Upper lobe of left lung (tissue), 6 donors: ENCODE results near the gene SLC2A14. TPM values are rescaled to one million over a fixed set of nuclear protein-coding genes. Genes with fewer than 3 reads are reported as not detected.
"Not testable (repeated sequence)": the region's sequence is repeated elsewhere in the genome, so short reads cannot be mapped to it uniquely, and the experiment has no call there.

Experiments used
- ATAC-seq, 2 donors: fragments of 200-7000 bp; cut with Tn5 transposase; one replicate each; pipeline ENCODE4 v1.9.1; 2022; ENCODE audit warnings: mild to moderate bottlenecking in 2 of 2, moderate library complexity in 2 of 2; ENCODE audit not compliant: low FRiP score in 2 of 2
- DNase-seq, 2 donors: peaks; one replicate each; pipeline ENCODE4 v3.0.0-alpha.2; 2019 to 2020
- H3K27ac ChIP-seq, 4 donors: fragments of 200-600 bp; sonication (generic); one replicate each; pipeline ENCODE4 v1.5.1; 2016 to 2019
- H3K27me3 ChIP-seq, 4 donors: fragments of 200-600 bp; sonication (generic); one replicate each; pipeline ENCODE4 v1.5.1; 2017 to 2019
- H3K36me3 ChIP-seq, 4 donors: fragments of 200-600 bp; sonication (generic); one replicate each; pipeline ENCODE4 v1.5.1; 2016 to 2019
- H3K4me1 ChIP-seq, 4 donors: fragments of 200-600 bp; sonication (generic); one replicate each; pipeline ENCODE4 v1.5.1; 2018 to 2019
- H3K4me3 ChIP-seq, 4 donors: fragments of 200-600 bp; sonication (generic); one replicate each; pipeline ENCODE4 v1.5.1; 2017 to 2019; ENCODE audit warnings: mild to moderate bottlenecking in 2 of 4, moderate library complexity in 1 of 4
- H3K9me3 ChIP-seq, 4 donors: fragments of 200-600 bp; sonication (generic); one replicate each; pipeline ENCODE4 v1.5.1; 2018 to 2019
- EP300 ChIP-seq, 4 donors: sonication (generic); formaldehyde crosslinking; IDR thresholded peaks; one replicate each; pipeline ENCODE4 v1.5.1; 2017; ENCODE audit warnings: antibody characterized with exemption in 4 of 4, control low read depth in 2 of 4
- POLR2A ChIP-seq, 4 donors: fragments of 450-650 bp; IDR thresholded peaks; one replicate each; pipeline ENCODE4 v1.5.1; 2016 to 2017; ENCODE audit warnings: antibody characterized with exemption in 4 of 4, mild to moderate bottlenecking in 2 of 4
- POLR2AphosphoS5 ChIP-seq, 2 donors: sonication (generic); formaldehyde crosslinking; IDR thresholded peaks; one replicate each; pipeline ENCODE4 v1.5.1; 2017; ENCODE audit warnings: antibody characterized with exemption in 2 of 2
- WGBS, 2 donors: methylation state at CpG; one replicate each; pipeline ENCODE4 v1.1.5; 2017 to 2018; 5-methylcytosine and 5-hydroxymethylcytosine counted together
- total RNA-seq, 6 donors: library from RNA; depleted of rRNA in 4 of 6; stranded (reverse); fragments of >200 nt in 4 of 6; gene quantifications; one replicate each; pipeline versions ENCODE4 v1.1.0 to v1.2.1, GENCODE V29; 2016 to 2021
- TF ChIP-seq, protein P1 (sequence below), 6 experiments: fragments of 450-650 bp in 4 of 6; fragments of 200-600 bp in 2 of 6; sonication (generic) in 2 of 6; IDR thresholded peaks; one replicate each; pipeline ENCODE4 v1.5.1; 2016 to 2019; ENCODE audit warnings: antibody characterized with exemption in 6 of 6
- donor health status: DM: no; HTN: no; CAD: no; lungs with moderate emphysema.
- donor health status: DM: no; HTN: yes; CAD: no; lungs with severe emphysema.

The SLC2A14 gene
- total RNA-seq, 6 donors from 2014 or later = 0.17 to 3.2 TPM; not detected in 4

GRCh38 chr12:7832059-7832696 lies 40.5 kb downstream of the SLC2A14 start:
- DNase-seq (peak in 1 of 2 donors; percentile 68), ATAC-seq (peak; percentile 67 to 78)
- WGBS, 2 donors = 60 to 61% methylated on average over 5 to 6 of the region's 6 CpGs

DNA sequence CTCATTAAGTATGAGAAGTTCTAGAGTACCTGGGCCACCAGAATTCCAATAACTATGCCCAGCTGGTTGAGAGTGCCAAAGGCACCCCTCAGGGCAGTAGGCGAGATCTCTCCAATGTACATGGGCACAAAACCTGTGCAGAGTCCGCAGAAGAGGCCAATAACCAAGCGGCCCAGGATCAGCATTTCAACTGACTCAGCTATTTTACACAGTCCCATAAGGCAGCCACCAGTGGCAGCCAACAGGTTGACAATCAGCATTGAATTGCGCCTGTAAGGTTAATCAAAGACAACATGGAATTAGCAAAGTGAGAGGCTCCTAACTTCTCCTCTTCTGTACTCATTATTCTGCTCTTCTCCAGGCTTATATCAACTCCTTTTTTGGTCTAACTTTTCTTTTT lies 43.0 kb downstream of the SLC2A14 start:
- H3K4me1 ChIP-seq, ATAC-seq, H3K9me3 ChIP-seq, H3K36me3 ChIP-seq, H3K27ac ChIP-seq, H3K4me3 ChIP-seq, H3K27me3 ChIP-seq, DNase-seq: not testable (repeated sequence)
- 92 to 99% methylated on average over 4 of the region's 4 CpGs for WGBS, 2 donors

More at GRCh38 chr12:7832059-7832696, 40.5 kb downstream of the SLC2A14 start:
- H3K27ac ChIP-seq = no peak overlapping the region
- TF ChIP-seq, protein P1, sequence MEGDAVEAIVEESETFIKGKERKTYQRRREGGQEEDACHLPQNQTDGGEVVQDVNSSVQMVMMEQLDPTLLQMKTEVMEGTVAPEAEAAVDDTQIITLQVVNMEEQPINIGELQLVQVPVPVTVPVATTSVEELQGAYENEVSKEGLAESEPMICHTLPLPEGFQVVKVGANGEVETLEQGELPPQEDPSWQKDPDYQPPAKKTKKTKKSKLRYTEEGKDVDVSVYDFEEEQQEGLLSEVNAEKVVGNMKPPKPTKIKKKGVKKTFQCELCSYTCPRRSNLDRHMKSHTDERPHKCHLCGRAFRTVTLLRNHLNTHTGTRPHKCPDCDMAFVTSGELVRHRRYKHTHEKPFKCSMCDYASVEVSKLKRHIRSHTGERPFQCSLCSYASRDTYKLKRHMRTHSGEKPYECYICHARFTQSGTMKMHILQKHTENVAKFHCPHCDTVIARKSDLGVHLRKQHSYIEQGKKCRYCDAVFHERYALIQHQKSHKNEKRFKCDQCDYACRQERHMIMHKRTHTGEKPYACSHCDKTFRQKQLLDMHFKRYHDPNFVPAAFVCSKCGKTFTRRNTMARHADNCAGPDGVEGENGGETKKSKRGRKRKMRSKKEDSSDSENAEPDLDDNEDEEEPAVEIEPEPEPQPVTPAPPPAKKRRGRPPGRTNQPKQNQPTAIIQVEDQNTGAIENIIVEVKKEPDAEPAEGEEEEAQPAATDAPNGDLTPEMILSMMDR (IDR thresholded peaks at IDR 0.05) = peak in 5 of 6 experiments; percentile 10 to 45 (median 25)
- no peak for TF ChIP-seq POLR2A (IDR thresholded peaks at IDR 0.05)
- no peaks in the 10 kb centered on the region for H3K36me3 ChIP-seq
- no peaks in the 10 kb centered on the region for H3K27me3 ChIP-seq
- no peaks in the 10 kb centered on the region for H3K9me3 ChIP-seq
- H3K4me1 ChIP-seq = no peaks in the 10 kb centered on the region
- no peak overlapping the region for H3K4me3 ChIP-seq

DNA sequence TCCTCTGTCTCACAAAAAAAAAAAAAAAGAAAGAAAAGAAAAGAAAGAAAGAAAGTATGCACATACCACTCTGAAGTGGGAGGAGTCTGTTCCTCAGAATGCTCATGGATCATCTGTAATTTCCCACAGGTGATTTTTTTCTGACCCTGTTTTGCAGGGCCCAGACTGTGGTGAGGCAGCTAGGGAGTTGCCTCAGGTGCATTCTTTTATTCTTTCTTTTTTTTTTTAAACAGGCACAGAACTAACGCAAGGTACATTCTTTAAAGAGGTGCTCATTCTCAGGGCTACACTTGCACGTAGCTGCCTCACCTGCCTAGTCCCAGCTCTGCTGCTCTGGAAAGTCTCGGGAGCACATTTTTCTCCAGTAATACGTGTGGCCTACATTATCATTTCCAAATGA lies 47.0 kb downstream of the SLC2A14 start:
- not testable (repeated sequence) for DNase-seq, H3K4me3 ChIP-seq, H3K36me3 ChIP-seq, H3K27ac ChIP-seq, H3K9me3 ChIP-seq, H3K4me1 ChIP-seq, H3K27me3 ChIP-seq
- peak in 1 of 2 donors; percentile 43 for ATAC-seq
- 61 to 72% methylated on average over 4 of the region's 4 CpGs for WGBS, 2 donors

DNA sequence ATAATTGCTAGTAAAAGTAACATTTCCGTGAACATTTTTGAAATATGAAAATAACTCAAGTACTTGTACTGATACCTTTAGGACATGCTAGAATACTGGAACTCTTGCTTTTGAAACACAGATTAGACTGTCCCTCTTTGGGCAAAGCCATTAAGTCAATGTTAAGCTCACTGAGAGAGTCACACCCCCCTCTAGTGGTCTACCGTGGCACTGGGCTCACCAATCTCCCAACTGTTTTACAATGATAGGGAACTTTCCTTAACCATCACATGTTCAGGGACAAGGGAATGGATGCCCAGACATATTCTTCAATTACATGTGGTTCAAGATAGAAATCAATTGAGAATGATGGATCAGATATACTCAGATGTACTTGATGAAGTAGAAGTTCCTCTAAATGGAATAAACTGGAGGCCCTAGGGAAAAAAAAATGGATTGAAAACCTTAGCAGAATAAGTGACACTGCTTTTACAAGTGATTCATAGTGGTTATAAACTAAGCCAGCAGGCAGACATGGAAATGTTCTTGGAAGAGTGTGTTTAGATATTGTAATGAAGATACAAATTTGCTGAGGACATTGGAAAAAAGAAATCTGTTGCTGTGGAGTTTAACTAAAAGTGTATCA lies 65.7 kb downstream of the SLC2A14 start:
- peak in 1 of 2 donors; percentile 62 for DNase-seq
- Histone ChIP-seq H3K36me3 (no peaks in the 10 kb centered on the region), H3K27me3 (no peaks in the 10 kb centered on the region), H3K27ac (no peak overlapping the region), H3K9me3 (no peaks in the 10 kb centered on the region), H3K4me1 (no peaks in the 10 kb centered on the region), H3K4me3 (no peak overlapping the region)
- no peak for TF ChIP-seq POLR2AphosphoS5 (IDR thresholded peaks at IDR 0.05)
- TF ChIP-seq, protein P1 (IDR thresholded peaks at IDR 0.05) = peak; percentile 43 to 81 (median 66)
- ATAC-seq = peak; percentile 70 to 92
- 0 to 3% methylated on average over 2 of the region's 2 CpGs for WGBS, 2 donors

DNA sequence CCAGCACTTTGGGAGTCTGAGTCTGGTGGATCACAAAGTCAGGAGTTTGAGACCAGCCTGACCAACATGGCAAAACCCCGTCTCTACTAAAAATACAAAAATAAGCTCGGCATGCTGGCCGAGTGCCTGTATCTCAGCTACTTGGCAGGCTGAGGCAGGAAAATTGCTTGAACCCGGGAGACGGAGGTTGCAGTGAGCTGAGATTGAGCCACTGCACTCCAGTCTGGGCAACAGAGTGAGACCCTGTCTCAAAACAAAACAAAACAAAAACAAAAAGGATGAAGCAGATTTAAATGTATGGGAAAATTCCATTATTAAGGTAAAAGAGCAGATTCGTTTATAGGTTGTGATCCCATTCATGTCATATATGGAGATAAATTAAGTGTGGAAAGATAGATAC lies 66.4 kb downstream of the SLC2A14 start:
- not testable (repeated sequence) for DNase-seq, H3K36me3 ChIP-seq
- WGBS, 2 donors = 67 to 70% methylated on average over 6 of the region's 6 CpGs

DNA sequence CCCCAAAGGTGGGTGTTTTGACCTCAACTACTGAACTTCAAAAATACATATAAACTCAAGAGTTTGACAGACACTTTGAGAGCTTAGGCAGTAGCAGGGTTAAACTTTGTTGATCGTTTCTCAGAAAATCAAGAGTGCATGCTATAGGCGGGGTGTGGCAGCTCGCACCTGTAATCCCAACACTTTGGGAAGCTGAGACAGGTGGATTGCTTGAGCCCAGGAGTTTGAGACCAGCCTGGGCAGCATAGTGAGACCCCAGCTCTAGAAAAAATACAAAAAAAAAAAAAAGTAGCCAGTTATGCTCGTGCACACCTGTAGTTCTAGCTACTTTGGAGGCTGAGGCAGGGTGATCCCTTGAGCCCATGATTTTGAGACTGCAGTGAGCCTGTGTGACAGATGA lies 71.3 kb downstream of the SLC2A14 start:
- WGBS, 2 donors = 51 to 66% methylated on average over 4 of the region's 4 CpGs
- Histone ChIP-seq H3K4me3 (no peak overlapping the region), H3K27me3 (no peaks in the 10 kb centered on the region), H3K36me3 (no peaks in the 10 kb centered on the region), H3K9me3 (no peaks in the 10 kb centered on the region), H3K27ac (no peak overlapping the region), H3K4me1 (no peaks in the 10 kb centered on the region)
- ATAC-seq = no peak
- no peak for DNase-seq
- TF ChIP-seq POLR2AphosphoS5 (IDR thresholded peaks at IDR 0.05) (no peak), EP300 (IDR thresholded peaks at IDR 0.05) (no peak), POLR2A (IDR thresholded peaks at IDR 0.05) (no peak)
- TF ChIP-seq, protein P1 (IDR thresholded peaks at IDR 0.05) = no peak

More for the DNA sequence above, 66.4 kb downstream of the SLC2A14 start:
- not testable (repeated sequence) for ATAC-seq, H3K27me3 ChIP-seq, H3K4me3 ChIP-seq, H3K27ac ChIP-seq, H3K9me3 ChIP-seq, H3K4me1 ChIP-seq

GRCh38 chr12:7798750-7799308 lies 73.9 kb downstream of the SLC2A14 start:
- WGBS, 2 donors = 23 to 72% methylated on average over 1 to 3 of the region's 4 CpGs
- H3K4me1 ChIP-seq, H3K9me3 ChIP-seq, DNase-seq, H3K27ac ChIP-seq, H3K4me3 ChIP-seq, H3K36me3 ChIP-seq, ATAC-seq, H3K27me3 ChIP-seq: not testable (repeated sequence)
